ENCODE results near the gene TTBK1. TPM values are rescaled to one million over a fixed set of nuclear protein-coding genes. Genes with fewer than 3 reads are reported as not detected.

Gene TTBK1
- total and polyA plus RNA-seq, 2 donors from 2014 or later: 0.26 to 0.31 TPM

DNA sequence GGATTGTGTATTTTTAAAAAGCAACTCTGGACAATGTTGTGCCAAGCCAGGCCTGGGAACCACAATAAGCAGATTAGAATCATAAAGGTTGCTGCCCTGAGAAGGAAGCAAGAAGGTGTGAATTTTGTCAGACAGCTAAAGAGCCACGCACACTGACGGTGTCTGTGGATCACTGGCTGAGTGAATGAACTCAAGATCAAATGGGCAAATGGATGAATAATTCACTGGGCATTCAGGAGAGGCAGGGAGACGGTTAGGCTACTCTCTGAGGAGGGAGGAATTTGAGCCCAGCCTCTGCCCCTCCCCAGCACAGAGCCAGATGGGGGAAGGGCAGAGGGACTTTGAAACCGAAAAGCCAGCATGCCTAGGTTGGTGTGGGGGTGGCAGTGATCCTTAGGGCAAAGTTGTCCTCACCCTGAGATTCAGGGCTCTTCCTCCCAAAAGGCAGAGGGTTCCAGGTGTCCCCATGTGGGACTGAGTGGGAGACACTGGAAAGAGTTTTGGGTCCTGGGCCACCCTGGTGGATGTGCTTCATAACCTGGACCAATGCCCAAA, 35.3 kb downstream of the TTBK1 start:
- TF ChIP-seq CTCF (IDR thresholded peaks at IDR 0.05; ENCODE audit: borderline replicate concordance, extremely low read depth, insufficient read depth): no peak
- peaks cover 0 to 15% (median 9%) of the 10 kb centered on the region in 3 donors for H3K4me1 ChIP-seq (ENCODE audit: control insufficient read depth in 2 of 3, insufficient read depth in 2 of 3, low read depth in 1 of 3, low read length in 3 of 3)
- H3K36me3 ChIP-seq (ENCODE audit: control insufficient read depth in 2 of 3, insufficient read depth in 3 of 3, low read length in 3 of 3): no peaks in the 10 kb centered on the region
- intact Hi-C loops (cut with DNase I): no loop called here
- DNase-seq (peak in 2 of 5 donors; percentile 54 to 81), FAIRE-seq (no peak)
- H3K9ac ChIP-seq (ENCODE audit: low read length in 3 of 3): no peak overlapping the region
- peak overlapping the region in 1 of 3 donors; percentile 2 for H3K4me3 ChIP-seq (ENCODE audit: low read length in 3 of 3)
- peaks cover 2% of the 10 kb centered on the region for H3K27me3 ChIP-seq (ENCODE audit: control insufficient read depth, insufficient read depth, low read length)
- H3K9me3 ChIP-seq (ENCODE audit: control insufficient read depth in 2 of 3, insufficient read depth in 1 of 3, low read length in 3 of 3): no peaks in the 10 kb centered on the region
- peak overlapping the region; percentile 49 to 74 for H3K27ac ChIP-seq (ENCODE audit: low read depth in 2 of 2, low read length in 2 of 2)

GRCh38 chr6:43280234-43280633, 37.0 kb downstream of the TTBK1 start:
- intact Hi-C loops (cut with DNase I): no loop called here
- no peak for TF ChIP-seq CTCF (IDR thresholded peaks at IDR 0.05; ENCODE audit: borderline replicate concordance, extremely low read depth, insufficient read depth)
- Histone ChIP-seq H3K36me3 (ENCODE audit: control insufficient read depth in 2 of 3, insufficient read depth in 3 of 3, low read length in 3 of 3) (no peaks in the 10 kb centered on the region), H3K27me3 (ENCODE audit: control insufficient read depth, insufficient read depth, low read length) (peaks cover 2% of the 10 kb centered on the region), H3K27ac (ENCODE audit: low read depth in 2 of 2, low read length in 2 of 2) (no peak overlapping the region), H3K9ac (ENCODE audit: low read length in 3 of 3) (no peak overlapping the region), H3K4me1 (ENCODE audit: control insufficient read depth in 2 of 3, insufficient read depth in 2 of 3, low read depth in 1 of 3, low read length in 3 of 3) (peaks cover 0 to 15% (median 4%) of the 10 kb centered on the region in 3 donors), H3K9me3 (ENCODE audit: control insufficient read depth in 2 of 3, insufficient read depth in 1 of 3, low read length in 3 of 3) (no peaks in the 10 kb centered on the region), H3K4me3 (ENCODE audit: low read length in 3 of 3) (no peak overlapping the region)
- no peak for DNase-seq
- no peak for FAIRE-seq

- intact Hi-C loops (cut with DNase I): no loop called here
These were observed 38.8 kb downstream of the TTBK1 start for GRCh38 chr6:43282060-43282459.

More at GRCh38 chr6:43282060-43282459, 38.8 kb downstream of the TTBK1 start:
- no peak overlapping the region for H3K9ac ChIP-seq (ENCODE audit: low read length in 3 of 3)
- H3K4me3 ChIP-seq (ENCODE audit: low read length in 3 of 3): no peak overlapping the region
- no peaks in the 10 kb centered on the region for H3K36me3 ChIP-seq (ENCODE audit: control insufficient read depth in 2 of 3, insufficient read depth in 3 of 3, low read length in 3 of 3)
- TF ChIP-seq CTCF (IDR thresholded peaks at IDR 0.05; ENCODE audit: borderline replicate concordance, extremely low read depth, insufficient read depth): no peak
- DNase-seq (no peak), FAIRE-seq (no peak)
- no peaks in the 10 kb centered on the region for H3K9me3 ChIP-seq (ENCODE audit: control insufficient read depth in 2 of 3, insufficient read depth in 1 of 3, low read length in 3 of 3)
- no peak overlapping the region for H3K27ac ChIP-seq (ENCODE audit: low read depth in 2 of 2, low read length in 2 of 2)
- peaks cover 0 to 7% (median 4%) of the 10 kb centered on the region in 3 donors for H3K4me1 ChIP-seq (ENCODE audit: control insufficient read depth in 2 of 3, insufficient read depth in 2 of 3, low read depth in 1 of 3, low read length in 3 of 3)
- H3K27me3 ChIP-seq (ENCODE audit: control insufficient read depth, insufficient read depth, low read length): no peaks in the 10 kb centered on the region

All from kidney (tissue), 14 donors.